TTC549 (cell line): ENCODE measurements around the gene GCDH.
"Not testable (repeated sequence)": the region's sequence is repeated elsewhere in the genome, so short reads cannot be mapped to it uniquely, and the experiment has no call there.

Source experiments
- FAIRE-seq: peaks from 2 replicates; lab custom pipeline; 2012; peaks lifted over from hg19 to GRCh38; lab: Jason Lieb, UNC

GCDH gene

DNA sequence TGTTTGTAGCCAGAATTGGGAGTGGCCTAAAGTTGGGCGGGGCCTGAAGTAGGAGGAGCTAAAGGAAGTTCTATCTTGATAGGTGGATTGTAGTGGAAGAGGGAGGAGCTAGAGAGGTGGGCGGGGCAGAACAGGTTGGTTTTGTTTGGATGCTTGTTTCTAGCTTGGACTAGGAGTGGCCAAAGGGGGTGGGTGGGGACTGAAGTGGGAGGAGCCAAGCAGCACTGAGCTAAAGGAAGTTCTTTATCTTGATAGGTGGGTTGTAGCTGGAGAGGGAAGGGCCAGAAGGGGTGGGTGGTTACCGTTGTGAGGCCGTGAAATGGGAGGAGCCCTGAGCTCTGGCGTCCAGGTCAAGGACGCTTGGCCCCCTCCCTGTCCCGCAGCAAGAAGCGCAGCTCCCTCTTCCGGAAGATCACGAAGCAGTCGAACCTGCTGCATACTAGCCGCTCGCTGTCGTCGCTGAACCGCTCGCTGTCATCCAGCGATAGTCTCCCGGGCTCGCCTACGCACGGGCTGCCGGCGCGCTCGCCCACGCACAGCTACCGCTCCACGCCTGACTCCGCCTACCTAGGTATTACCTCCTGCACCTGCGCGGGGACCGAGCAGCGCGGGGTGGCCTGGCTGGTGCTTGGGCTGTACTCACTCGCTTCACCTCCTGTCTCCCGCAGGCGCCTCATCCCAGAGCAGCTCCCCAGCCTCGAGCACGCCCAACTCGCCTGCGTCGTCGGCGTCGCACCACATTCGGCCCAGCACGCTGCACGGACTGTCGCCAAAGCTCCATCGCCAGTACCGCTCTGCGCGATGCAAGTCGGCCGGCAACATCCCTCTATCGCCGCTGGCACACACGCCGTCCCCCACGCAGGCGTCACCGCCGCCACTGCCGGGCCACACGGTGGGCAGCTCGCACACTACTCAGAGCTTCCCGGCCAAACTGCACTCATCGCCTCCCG, 17.7 kb upstream of the GCDH start:
- no peak for FAIRE-seq

DNA sequence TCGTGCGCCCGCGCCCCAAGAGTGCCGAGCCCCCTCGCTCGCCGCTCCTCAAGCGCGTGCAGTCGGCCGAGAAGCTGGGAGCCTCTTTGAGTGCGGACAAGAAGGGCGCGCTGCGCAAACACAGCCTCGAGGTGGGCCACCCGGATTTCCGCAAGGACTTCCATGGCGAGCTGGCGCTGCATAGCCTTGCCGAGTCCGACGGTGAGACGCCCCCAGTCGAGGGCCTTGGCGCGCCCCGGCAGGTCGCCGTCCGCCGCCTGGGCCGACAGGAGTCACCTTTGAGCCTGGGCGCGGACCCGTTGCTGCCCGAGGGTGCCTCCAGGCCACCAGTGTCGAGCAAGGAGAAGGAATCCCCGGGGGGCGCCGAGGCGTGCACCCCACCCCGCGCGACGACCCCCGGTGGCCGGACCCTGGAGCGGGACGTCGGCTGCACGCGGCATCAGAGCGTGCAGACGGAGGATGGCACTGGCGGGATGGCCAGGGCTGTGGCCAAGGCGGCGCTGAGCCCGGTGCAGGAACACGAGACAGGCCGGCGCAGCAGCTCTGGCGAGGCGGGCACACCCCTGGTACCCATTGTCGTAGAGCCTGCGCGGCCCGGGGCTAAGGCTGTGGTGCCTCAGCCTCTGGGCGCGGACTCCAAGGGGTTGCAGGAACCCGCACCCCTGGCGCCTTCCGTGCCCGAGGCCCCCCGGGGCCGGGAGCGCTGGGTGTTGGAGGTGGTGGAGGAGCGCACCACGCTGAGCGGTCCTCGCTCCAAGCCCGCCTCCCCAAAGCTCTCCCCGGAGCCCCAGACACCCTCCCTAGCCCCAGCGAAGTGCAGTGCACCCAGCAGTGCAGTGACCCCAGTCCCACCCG, 16.8 kb upstream of the GCDH start:
- FAIRE-seq: no peak

DNA sequence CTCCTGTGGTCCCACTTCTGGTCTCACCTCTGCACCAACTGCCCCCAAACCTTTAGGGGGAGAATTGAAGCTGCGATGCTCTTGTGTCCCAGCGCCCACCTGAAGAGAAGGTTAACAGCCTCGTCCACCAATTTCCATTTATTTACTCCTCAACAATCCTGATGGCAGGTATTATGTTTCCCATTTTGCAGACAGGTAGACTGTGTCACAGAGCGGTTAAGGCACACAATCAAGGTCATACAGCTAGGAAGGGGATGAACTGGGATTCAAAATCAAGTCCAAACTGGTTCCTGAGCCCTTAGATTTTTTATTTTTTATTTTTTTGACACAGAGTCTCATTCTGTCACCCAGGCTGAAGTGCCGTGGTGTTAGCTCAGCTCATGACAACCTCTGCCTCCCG, 15.9 kb upstream of the GCDH start:
- FAIRE-seq: no peak

DNA sequence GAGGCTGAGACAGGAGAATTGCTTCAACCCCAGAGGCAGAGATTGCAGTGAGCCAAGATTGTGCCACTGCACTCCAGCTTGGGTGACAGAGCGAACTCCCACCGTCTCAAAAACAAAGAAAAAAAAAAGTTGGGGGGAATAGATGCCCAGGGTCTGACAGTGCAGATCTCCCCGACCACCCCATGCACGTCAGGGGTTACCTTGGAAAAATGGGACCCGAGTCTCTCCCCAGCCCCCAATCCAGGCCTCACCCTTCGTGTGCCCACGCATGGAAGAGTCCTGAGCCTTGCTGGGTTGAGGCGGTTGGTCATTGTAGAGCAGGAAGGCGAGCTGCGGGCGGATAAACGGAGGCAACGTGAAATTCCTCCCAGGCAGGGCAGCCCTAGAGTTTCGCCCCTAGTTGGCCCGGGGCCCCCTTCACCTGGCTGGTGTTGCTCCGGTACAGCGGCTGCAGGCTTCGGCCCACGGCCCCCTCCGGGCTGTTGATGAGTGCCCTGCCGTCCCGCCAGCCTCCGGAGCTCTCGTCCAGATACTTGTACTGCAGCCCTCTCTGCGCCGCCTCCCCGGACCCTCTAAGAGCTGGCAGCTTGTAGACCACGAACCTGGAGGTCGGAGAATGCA, 10.3 kb upstream of the GCDH start:
- no peak for FAIRE-seq

DNA sequence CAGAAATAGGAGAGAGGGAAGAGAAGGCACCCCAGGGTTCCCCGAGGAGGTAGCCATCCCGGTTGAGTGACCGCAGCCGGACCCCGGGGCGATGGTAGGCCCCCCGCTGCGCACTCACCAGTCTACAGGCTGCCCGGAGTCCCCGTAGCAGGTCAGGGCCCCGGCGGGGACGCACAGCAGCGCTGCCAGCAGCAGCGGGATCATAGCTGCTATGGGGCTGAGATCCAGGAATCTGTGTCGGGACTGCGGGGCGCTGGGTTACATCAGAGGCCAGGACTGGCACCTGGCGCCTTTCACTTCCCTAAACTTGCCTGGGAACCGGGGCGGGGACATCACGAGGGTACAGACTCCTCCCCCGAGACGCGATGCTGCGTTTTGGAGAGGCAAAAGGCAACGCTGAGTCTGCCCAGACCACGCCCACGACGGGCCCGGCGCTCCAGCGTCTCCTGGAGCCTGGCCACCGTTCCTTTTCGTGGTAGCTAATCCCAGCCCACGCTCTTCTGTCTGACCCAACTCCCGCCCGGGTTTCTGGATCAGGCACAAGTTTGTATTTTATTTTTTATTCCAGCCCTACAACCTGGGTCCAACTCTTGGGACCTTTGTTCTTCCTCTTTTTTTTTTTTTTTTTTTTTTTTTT, 9.7 kb upstream of the GCDH start, which contains the start of gene DNASE2:
TSS of gene DNASE2 (minus strand) at position 278 of the 637 bp plus-strand sequence. CDS start at position 204, 74 bp downstream.
- no peak for FAIRE-seq

DNA sequence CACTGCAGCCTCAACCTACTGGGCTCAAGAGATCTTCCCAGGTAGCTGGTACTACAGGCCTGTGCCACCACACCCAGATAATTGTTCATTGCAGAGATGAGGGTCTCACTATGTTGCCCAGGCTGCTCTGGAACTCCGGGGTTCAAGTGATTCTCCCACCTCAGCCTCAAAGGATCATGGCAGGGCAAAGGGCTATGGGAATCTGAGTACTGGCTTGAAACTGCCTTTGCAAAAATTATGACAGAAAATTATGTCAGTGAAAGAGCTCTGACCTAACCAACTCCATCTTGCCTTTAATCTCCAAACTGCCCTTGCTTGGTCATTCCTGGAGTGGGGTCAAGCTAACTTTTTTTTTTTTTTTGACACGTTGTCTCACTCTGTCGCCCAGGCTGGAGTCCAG, 8.4 kb upstream of the GCDH start:
- no peak for FAIRE-seq

DNA sequence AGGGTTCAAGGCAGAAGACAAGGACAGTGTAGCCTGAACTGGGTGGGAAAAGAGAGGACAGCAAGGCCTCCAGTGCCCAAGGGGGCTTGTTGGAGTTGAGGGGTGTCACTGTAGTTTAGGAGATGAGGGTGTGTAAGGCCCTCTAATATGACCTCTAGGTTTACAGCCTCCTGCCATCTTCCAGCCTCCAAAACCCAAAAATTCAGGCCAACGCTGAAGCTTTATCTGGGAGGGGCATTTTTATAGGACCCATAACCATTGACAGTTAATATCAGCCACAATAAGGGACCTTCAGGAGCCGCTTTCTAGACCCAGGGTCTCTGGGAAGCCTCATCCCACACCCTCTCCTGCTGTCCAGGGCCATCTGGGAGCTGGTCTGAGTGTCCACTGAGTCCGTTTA, 6.8 kb upstream of the GCDH start:
- FAIRE-seq: no peak

DNA sequence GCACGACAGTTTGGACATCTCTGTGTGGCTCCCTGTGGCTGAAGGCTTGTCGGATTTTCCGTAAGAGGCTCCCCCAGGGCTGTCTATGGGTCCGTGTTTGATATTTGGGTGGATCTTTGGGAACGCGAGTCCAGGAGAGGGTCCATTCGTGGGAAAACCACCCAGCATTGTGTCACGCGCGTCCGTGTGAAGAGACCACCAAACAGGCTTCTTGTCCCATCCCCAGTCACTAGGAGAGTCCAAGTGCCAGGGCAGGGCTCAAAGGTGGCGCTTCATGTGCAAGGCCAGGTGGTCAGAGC, 6.4 kb upstream of the GCDH start:
- no peak for FAIRE-seq

DNA sequence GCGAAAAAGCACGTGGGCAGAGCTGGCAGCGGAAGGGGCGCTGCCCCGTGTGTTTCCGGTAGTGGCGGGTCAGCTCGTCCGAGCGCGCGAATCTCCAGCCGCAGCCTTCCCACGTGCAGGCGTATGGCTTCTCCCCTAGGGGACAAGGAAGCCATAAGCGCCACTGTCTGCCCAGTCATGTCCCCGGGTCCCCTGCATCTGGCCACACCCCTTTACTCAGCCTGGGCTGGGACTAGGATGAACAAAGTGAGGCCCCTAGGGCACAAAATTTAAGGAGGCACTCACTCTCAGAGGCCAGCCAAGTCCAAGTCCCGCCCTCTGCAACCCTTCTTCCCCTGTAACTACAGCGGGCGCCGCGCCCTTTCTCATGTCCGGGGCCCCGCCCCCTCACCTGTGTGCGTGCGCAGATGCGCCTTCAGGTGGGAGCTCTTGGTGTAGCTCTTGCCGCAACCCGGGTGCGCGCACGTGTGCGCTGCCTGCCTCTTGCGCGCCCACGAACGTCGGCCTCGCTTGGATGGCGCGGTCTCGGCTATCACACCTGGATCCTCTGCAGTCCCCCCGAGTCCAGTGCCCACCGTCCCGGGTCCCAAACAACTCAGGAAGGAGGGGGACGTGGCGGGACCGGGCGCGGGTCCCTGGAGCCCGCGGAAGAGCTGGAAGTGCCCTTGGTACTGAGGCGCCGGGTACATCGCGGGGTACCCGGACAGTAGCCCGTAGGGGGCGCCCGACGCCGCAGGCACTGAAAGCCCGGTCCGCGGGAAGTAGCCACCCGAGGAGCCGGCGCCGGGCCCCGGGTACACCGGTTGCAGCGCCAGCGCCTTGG, 5.8 kb upstream of the GCDH start:
- no peak for FAIRE-seq

DNA sequence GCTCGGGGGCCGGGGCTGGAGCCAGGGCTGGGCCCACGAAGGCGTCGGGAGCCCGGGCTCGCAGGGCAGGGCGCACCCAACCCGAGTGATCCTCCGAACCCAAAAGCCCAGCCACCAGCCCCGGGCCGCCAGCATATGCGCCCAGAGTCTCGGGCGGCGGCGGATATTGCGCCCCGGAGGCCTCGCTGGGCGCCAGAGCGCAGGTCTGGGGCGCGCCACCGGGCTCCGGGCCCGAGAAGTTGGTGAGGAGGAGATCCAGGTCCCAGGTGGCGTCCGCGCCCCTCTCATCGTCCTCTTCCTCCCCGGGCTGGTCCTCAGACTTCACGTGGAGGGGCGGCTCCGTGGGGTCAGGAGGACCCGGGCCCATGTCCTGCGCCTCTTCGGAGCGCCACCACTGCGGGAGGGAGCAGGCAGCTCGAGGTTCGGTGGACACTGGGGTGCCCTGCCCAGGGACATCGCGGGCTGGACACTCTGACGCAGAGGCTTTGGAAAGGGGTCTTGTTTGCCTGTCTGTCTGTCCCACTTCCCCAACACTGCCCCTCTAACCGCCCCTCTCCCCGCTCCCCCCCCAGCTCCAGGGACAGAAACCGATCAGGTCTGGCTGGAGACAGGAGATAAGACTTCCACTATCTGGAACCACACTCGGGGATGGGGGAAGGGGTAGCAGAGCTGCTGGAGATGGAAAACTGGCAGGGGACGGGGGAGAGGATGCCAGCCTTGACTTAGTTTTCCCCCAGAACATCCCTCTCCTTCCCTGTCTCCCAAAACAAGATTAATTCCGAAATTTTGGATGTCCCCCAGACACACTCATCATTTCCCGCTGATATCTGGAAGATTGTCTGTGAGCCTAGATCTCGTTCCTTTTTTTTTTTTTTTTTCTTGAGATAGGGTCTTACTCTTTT, 5.0 kb upstream of the GCDH start:
- no peak for FAIRE-seq

DNA sequence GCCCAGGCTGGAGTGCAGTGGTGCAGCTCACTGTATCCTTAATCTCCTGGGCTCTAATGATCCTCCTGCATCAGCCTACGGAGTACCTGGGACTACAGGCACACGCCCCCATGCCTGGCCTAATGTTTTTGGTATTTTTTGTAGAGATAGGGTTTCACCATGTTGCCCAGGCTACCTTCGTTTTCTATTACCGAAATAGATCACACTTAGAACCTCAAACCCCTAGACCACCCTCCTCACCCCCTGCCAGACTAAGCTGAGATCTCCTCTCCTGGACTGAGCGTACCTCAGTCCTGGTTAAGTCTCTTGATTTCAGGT, 4.3 kb upstream of the GCDH start:
- no peak for FAIRE-seq

DNA sequence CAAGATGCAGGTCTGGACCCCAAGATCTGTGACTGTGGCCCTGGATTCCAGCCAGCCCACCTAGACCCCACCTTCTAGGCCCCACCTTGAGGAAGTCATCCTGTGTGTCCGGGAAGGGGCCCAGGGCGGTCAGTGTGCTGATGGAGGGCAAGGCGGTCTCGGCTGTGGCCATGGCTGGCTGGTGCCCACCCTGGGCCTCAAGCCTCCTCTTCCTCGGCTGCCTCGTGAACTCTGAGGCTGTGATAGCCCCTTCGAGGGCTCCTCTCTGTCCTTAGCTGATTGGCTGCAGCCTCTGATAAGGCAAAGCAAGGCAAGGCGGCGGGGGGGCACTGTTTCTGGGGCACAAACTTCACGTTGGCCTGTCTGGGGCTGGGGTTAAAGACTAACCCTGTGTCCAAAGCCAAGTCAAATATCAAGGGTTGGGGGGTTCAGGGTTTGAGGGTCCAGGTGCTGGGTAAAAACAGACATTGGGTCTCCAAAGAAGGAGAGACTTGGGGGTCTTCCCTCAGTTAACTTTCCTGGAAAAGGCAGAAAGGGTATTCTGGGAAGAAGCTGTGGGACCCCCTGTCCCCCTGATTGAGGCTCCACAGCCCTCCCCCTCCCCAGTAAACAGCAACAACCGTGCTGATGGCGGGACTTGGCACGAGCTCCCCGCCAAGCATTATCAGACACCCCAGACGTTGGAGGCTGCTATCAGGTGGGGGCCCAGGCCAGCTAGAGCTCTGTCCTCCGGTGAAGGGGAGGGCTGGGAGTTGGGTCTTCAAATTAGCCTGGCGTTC, 3.8 kb upstream of the GCDH start, which contains the start of gene KLF1:
TSS of gene KLF1 (minus strand) at position 233 of the 779 bp plus-strand sequence. CDS start at position 172, 61 bp downstream.
- no peak for FAIRE-seq

DNA sequence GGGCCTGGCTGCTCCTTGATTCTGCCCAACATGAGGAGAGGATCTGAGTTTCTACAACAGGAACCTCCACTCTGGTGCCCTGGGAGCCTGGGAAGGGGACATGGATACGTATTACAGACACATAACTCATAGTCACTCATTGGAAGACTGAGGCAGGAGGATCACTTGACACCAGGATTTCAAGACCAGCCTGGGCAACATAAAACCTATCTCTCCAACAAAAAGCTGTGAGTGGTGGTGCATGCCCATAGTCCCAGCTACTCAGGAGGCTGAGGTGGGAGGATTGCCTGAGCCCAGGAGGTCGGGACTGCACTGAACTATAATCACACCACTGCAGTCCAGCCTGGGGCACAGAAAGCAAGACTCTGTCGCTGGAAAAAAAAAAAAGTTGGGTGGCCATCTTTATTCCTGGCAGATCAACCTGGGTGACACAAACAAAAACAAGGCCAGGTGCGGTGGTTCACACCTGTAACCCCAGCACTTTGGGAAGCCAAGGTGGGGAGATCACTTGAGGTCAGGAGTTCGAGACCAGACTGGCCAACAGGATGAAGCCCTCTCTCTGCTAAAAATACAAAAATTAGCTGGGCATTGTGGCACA, 2.9 kb upstream of the GCDH start:
- FAIRE-seq: no peak

DNA sequence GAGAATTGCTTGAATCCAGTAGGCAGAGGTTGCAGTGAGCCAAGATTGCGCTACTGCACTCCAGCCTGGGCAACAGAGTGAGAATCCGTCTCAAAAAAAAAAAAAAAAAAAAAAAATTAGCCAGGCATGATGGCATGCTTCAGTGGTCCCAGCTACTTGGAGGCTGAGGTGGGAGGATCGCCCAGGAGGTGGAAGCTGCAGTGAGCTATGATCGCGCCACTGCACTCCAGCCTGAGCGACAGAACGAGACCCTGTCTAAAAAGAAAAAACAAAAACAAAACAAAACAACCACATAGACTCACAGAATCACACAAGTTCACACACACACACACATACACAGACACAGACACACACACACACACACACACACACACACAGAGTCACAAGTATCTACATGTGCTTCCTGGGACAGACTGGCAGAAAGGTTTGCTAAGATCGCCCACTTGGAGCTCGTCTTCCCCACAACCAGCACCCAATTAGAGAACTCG, 617 bp upstream of the GCDH start:
- not testable (repeated sequence) for FAIRE-seq

DNA sequence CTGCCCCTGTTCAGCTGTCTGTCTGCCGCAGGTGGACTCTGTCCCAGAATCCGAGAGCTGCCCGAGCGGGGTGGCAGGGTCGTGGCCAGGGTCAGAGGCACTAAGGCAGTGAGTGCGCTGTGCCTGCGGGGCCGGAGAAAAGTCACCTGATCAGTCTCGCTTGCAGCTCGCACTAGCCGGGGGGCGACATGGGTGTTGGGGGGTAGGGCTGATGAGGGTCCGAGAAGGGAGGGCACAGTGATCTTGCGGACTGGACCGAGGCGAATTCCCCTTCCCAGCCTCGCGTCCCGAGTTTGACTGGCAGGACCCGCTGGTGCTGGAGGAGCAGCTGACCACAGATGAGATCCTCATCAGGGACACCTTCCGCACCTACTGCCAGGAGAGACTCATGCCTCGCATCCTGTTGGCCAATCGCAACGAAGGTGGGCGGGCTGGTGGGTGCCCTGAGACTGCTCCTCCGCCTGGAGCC, 627 bp downstream of the GCDH start:
- FAIRE-seq: no peak

DNA sequence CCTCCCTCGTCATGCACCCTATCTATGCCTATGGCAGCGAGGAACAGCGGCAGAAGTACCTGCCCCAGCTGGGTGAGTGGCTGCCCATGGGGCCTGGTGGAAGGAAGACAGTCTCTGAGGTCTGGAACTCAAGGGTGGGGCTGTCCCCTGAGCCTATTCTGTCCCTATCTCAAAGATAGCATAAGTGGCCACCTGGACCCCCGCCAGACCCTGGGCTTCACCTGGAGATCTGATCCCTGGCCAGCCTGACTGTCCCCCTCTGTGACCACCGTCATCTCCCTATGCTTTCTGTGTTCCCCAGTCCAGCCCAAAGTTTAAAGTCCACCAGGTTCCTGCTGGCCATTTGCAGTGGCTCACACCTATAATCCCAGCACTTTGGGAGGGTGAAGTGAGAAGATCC, 2.6 kb downstream of the GCDH start:
- FAIRE-seq: no peak

DNA sequence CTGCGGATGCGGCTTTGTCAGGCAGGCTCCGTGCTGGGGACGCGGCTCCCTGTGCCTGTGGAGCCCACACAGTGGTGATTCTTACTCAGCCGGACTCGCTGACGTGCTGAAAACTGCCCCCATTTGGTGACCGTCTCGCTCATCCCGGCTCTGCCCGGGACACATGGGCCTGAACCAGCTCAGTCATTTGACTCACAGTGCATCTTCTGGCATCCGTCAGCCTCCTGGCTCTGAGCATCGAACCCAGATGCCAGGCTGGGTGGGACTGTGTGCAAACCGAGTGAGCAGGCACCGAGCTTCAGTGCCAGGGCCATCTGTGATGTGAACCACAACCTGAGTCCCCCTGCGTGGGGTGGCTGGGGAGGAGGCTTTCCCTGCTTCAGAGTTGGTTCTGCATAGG, 5.5 kb downstream of the GCDH start:
- no peak for FAIRE-seq

DNA sequence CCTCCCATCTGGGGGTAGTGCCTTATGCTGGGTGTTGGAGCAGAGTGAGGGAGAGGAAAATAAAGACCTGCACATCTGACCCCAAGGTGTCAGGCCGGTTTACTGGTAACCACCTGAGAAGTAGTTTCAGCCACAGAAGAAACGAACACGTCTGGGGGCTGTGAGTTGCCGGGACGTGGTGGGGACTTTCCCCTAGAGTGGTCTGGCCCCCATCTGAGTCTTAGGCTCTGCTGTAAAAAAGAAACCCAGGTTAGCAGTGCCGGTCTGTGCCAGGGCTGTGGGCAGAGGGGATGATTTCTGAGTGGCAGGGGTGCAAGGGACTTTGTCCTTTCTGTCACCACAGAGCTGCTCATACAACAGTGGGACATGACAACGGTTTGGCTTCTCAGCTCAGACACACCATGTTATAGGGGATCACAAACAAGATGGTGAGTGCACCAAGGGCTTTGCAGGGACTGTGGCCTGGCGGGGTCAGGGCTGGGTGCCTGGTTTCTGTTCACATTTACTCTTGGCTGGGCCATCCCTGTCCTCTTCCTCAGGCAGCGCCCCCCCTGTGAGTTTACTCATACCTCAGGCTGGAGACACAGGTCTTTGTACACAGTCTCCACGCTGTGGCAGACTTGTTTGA, 9.0 kb downstream of the GCDH start:
- FAIRE-seq: no peak

DNA sequence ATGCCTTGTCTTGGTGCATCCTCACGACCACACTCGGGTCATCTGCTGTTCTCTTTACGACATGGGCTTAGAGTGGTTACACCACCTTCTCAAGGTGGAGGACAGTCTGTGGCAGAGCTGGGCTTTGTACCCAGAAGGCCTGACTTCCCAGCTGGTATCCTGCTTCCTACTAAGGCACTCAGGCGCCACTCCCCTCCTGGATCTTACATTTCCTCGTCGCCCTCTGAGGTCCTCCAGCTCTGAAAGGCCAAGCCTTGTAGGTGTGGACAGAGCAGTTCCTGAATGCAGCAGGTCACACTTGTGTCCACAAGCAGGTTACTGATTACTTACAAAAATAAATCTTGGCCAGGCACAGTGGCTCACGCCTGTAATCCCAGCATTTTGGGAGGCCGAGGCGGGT, 16.2 kb downstream of the GCDH start:
- no peak for FAIRE-seq
